Panc1 (cell line): ENCODE measurements around the gene HBG2. TPM values are rescaled to one million over a fixed set of nuclear protein-coding genes. Genes with fewer than 3 reads are reported as not detected.

Experiments
- ATAC-seq: fragments of 200-7000 bp; cut with Tn5 transposase; 2 replicates; pipeline ENCODE4 v1.9.1; 2020; ENCODE audit warnings: mild to moderate bottlenecking, moderate library complexity
- BruUV-seq: library from RNA; stranded (reverse); fragments of 400-500 nt; replicated peaks from 2 replicates; lab custom pipeline; 2021; lab: Mats Ljungman, UMichigan
- CTCF ChIA-PET: fragments of 300-600 bp; sonication (Branson Sonifier 250); formaldehyde crosslinking; loops from one replicate; lab custom pipeline; 2022; ENCODE audit warnings: antibody characterized with exemption; lab: Charles Lee
- POLR2A ChIA-PET: fragments of 300-600 bp; sonication (Branson Sonifier 250); formaldehyde crosslinking; loops from one replicate; lab custom pipeline; 2022; ENCODE audit warnings: antibody characterized with exemption; lab: Charles Lee
- DNase-seq: peaks from one replicate; pipeline ENCODE4 v3.0.0-alpha.2; 2010; ENCODE audit warnings: low read depth, low spot score
- H3K27ac ChIP-seq: 2 replicates; pipeline ENCODE4 v1.5.1; 2011; ENCODE audit warnings: mild to moderate bottlenecking, low read length, inconsistent platforms
- H3K27me3 ChIP-seq: fragments of 200-500 bp; sonication (Bioruptor generic); 2 replicates; pipeline ENCODE4 v1.6.0; 2014; ENCODE audit warnings: low read length, inconsistent platforms; ENCODE audit not compliant: control insufficient read depth, insufficient read depth
- H3K36me3 ChIP-seq: fragments of 200-500 bp; sonication (Bioruptor generic); 2 replicates; pipeline ENCODE4 v1.5.1; 2014; ENCODE audit warnings: inconsistent platforms, mild to moderate bottlenecking, low read length, moderate library complexity; ENCODE audit not compliant: control insufficient read depth, insufficient read depth
- H3K4me1 ChIP-seq: 2 replicates; pipeline ENCODE4 v1.5.1; 2011; ENCODE audit warnings: inconsistent platforms, mild to moderate bottlenecking, low read length, moderate library complexity; ENCODE audit not compliant: control insufficient read depth, insufficient read depth
- H3K4me3 ChIP-seq, 2 experiments: 2 replicates each; pipeline ENCODE4 v1.5.1; 2011 to 2012; ENCODE audit warnings: low read depth in 2 of 2, low read length in 2 of 2, mild to moderate bottlenecking in 2 of 2, inconsistent platforms in 1 of 2, moderate library complexity in 1 of 2
- H3K9me3 ChIP-seq: fragments of 200-500 bp; sonication (Bioruptor generic); 2 replicates; pipeline ENCODE4 v1.5.1; 2014; ENCODE audit warnings: low read depth, mild to moderate bottlenecking, inconsistent platforms, low read length, moderate library complexity; ENCODE audit not compliant: control insufficient read depth, insufficient read depth
- POLR2AphosphoS5 ChIP-seq: IDR thresholded peaks from 2 replicates; pipeline ENCODE4 v1.6.1; 2012; ENCODE audit warnings: mild to moderate bottlenecking, low read depth, low read length, moderate library complexity
- SIN3A ChIP-seq: IDR thresholded peaks from 2 replicates; pipeline ENCODE4 v1.6.1; 2012; ENCODE audit warnings: low read depth, mild to moderate bottlenecking, low read length, moderate library complexity, borderline replicate concordance; ENCODE audit not compliant: insufficient read depth
- TCF7L2 ChIP-seq: IDR thresholded peaks from 2 replicates; pipeline ENCODE4 v1.6.1; 2011; ENCODE audit warnings: mild to moderate bottlenecking, low read depth, low read length, inconsistent platforms
- in situ Hi-C: cut with HindIII; loops from 2 replicates; pipeline ENCODE4 v1.10.0; 2016; ENCODE audit warnings: low sequenced_read_pairs, low pct_unique_long_range_greater_than_20kb
- intact Hi-C: fragments of 100-400 bp; cut with micrococcal nuclease; formaldehyde crosslinking; loops from one replicate; pipeline ENCODE4 v1.10.0; 2022; ENCODE audit not compliant: unreplicated experiment
- total RNA-seq: library from RNA; stranded (reverse); gene quantifications from one replicate; pipeline ENCODE4 v1.2.1, GENCODE V29; 2021; ENCODE audit not compliant: unreplicated experiment
- TF ChIP-seq, protein P1 (sequence below): fragments of 450-650 bp; IDR thresholded peaks from 2 replicates; pipeline ENCODE4 v1.5.1; 2017; ENCODE audit warnings: mild to moderate bottlenecking
- TF ChIP-seq, protein P2 (sequence below), 2 experiments: IDR thresholded peaks; 2 replicates each; pipeline ENCODE4 v1.6.1; 2011 to 2012; ENCODE audit warnings: low read depth in 2 of 2, control low read depth in 1 of 2, low read length in 1 of 2, mild to moderate bottlenecking in 1 of 2, moderate library complexity in 1 of 2; ENCODE audit not compliant: insufficient read depth in 1 of 2

HBG2 gene
- total RNA-seq, 1 experiment from 2014 or later: 6.5 TPM

DNA sequence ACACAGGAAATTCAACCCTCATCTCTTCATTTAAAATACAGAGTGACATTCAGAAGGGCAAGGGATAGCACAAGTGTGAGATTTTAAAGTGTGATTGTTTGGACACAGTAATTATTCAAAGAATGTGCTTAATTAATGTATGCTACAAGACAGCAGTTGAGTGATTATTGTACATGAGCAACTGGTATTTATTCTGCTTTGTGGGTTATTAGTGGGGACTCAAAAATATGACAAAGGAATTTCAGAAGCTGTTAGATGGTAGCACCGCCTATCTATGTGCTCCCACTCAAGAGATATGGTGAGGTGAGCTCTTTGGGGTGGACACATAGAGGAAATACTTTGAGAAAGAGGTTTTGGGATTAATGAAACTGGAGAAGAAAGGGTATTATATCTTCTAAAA, 14.5 kb downstream of the HBG2 start:
- BruUV-seq: no TSS peak
- Histone ChIP-seq H3K4me3 (no peak overlapping the region), H3K36me3 (no peaks in the 10 kb centered on the region), H3K27me3 (peaks cover 4% of the 10 kb centered on the region; the same call in 1 of the 2 replicates), H3K9me3 (no peaks in the 10 kb centered on the region), H3K27ac (no peak overlapping the region), H3K4me1 (no peaks in the 10 kb centered on the region)
- DNase-seq (no peak), ATAC-seq (no peak)
- in situ Hi-C loops (no loop called here), intact Hi-C loops (no loop called here)
- TF ChIP-seq SIN3A: no peak
- TF ChIP-seq TCF7L2: no peak
- TF ChIP-seq POLR2AphosphoS5: no peak
- TF ChIP-seq, protein P1, sequence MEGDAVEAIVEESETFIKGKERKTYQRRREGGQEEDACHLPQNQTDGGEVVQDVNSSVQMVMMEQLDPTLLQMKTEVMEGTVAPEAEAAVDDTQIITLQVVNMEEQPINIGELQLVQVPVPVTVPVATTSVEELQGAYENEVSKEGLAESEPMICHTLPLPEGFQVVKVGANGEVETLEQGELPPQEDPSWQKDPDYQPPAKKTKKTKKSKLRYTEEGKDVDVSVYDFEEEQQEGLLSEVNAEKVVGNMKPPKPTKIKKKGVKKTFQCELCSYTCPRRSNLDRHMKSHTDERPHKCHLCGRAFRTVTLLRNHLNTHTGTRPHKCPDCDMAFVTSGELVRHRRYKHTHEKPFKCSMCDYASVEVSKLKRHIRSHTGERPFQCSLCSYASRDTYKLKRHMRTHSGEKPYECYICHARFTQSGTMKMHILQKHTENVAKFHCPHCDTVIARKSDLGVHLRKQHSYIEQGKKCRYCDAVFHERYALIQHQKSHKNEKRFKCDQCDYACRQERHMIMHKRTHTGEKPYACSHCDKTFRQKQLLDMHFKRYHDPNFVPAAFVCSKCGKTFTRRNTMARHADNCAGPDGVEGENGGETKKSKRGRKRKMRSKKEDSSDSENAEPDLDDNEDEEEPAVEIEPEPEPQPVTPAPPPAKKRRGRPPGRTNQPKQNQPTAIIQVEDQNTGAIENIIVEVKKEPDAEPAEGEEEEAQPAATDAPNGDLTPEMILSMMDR: no peak
- TF ChIP-seq, protein P2, sequence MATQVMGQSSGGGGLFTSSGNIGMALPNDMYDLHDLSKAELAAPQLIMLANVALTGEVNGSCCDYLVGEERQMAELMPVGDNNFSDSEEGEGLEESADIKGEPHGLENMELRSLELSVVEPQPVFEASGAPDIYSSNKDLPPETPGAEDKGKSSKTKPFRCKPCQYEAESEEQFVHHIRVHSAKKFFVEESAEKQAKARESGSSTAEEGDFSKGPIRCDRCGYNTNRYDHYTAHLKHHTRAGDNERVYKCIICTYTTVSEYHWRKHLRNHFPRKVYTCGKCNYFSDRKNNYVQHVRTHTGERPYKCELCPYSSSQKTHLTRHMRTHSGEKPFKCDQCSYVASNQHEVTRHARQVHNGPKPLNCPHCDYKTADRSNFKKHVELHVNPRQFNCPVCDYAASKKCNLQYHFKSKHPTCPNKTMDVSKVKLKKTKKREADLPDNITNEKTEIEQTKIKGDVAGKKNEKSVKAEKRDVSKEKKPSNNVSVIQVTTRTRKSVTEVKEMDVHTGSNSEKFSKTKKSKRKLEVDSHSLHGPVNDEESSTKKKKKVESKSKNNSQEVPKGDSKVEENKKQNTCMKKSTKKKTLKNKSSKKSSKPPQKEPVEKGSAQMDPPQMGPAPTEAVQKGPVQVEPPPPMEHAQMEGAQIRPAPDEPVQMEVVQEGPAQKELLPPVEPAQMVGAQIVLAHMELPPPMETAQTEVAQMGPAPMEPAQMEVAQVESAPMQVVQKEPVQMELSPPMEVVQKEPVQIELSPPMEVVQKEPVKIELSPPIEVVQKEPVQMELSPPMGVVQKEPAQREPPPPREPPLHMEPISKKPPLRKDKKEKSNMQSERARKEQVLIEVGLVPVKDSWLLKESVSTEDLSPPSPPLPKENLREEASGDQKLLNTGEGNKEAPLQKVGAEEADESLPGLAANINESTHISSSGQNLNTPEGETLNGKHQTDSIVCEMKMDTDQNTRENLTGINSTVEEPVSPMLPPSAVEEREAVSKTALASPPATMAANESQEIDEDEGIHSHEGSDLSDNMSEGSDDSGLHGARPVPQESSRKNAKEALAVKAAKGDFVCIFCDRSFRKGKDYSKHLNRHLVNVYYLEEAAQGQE (IDR thresholded peaks at IDR 0.05; ENCODE audit: insufficient read depth in 1 of 2, low read depth in 2 of 2, low read length in 1 of 2): no peak
- ChIA-PET POLR2A (no interaction called here), CTCF (interaction anchor here (0.5 kb wide), 1 partner anchor 333 kb away, joined by 3 read pairs; no protein-coding TSS in a partner anchor)

DNA sequence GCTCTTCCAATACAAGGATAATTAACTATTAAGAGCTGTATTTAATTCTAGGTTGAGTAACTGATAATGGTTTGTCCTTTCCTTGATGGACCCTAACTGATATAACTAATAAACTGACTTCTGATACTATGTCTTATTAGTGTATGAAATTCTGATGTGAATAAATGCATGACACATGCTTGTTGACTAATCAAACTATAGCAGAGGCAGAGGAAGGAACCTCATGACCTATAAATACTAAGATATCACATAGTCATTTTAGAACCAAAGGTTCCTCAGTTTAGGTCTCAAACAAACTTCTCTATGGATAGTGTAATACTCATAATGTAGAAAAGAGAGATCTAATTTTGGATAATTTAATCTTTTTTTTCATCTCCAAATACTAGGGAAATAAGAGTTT, 15.5 kb downstream of the HBG2 start:
- intact Hi-C loops: no loop called here
- TF ChIP-seq, protein P1: no peak
- TF ChIP-seq POLR2AphosphoS5: no peak
- no peak for TF ChIP-seq TCF7L2
- TF ChIP-seq, protein P2 (IDR thresholded peaks at IDR 0.05; ENCODE audit: insufficient read depth in 1 of 2, low read depth in 2 of 2, low read length in 1 of 2): no peak
- no peak for TF ChIP-seq SIN3A
- ATAC-seq (no peak), DNase-seq (no peak)
- BruUV-seq: no TSS peak
- H3K4me3 ChIP-seq: no peak overlapping the region
- peaks cover 2% of the 10 kb centered on the region; the same call in 1 of the 2 replicates for H3K27me3 ChIP-seq
- no peak overlapping the region for H3K27ac ChIP-seq
- POLR2A ChIA-PET: no interaction called here
- no peaks in the 10 kb centered on the region for H3K9me3 ChIP-seq
- H3K36me3 ChIP-seq: no peaks in the 10 kb centered on the region
- H3K4me1 ChIP-seq: no peaks in the 10 kb centered on the region
- in situ Hi-C loops: no loop called here
- CTCF ChIA-PET: no interaction called here
